Activated naive CD4-positive, alpha-beta T cell treated with anti-CD3 and anti-CD28 coated beads, Interleukin-2, amount 10 ng/mL, durations not matched to agents 7 days and 5 days (primary cell): ENCODE measurements around the gene BEX4.
"Not testable (repeated sequence)": the region's sequence is repeated elsewhere in the genome, so short reads cannot be mapped to it uniquely, and the experiment has no call there.

ENCODE experiments used
- CTCF ChIA-PET: fragments of 350-600 bp; sonication (Branson Sonifier 250); formaldehyde crosslinking; loops from one replicate; lab custom pipeline; 2021; ENCODE audit warnings: antibody characterized with exemption; lab: Charles Lee
- DNase-seq: peaks from one replicate; pipeline ENCODE4 v3.0.0-alpha.2; 2020
- H3K27ac Mint-ChIP-seq: one replicate; pipeline ENCODE4 v1.8.0; 2021; ENCODE audit warnings: mild to moderate bottlenecking, moderate library complexity, mixed read lengths
- H3K27me3 Mint-ChIP-seq: one replicate; pipeline ENCODE4 v1.8.0; 2021; ENCODE audit warnings: mild to moderate bottlenecking, mixed read lengths
- H3K36me3 Mint-ChIP-seq: one replicate; pipeline ENCODE4 v1.8.0; 2021; ENCODE audit warnings: mixed read lengths
- H3K4me1 Mint-ChIP-seq: one replicate; pipeline ENCODE4 v1.8.0; 2021; ENCODE audit warnings: mixed read lengths
- H3K4me3 Mint-ChIP-seq: one replicate; pipeline ENCODE4 v1.8.0; 2021; ENCODE audit warnings: mild to moderate bottlenecking, moderate library complexity, mixed read lengths
- H3K9me3 Mint-ChIP-seq: one replicate; pipeline ENCODE4 v1.8.0; 2021; ENCODE audit warnings: mixed read lengths

BEX4 gene

GRCh38 chrX:103212749-103213457 lies 2.0 kb upstream of the BEX4 start:
- Mint-ChIP-seq H3K27me3 (no peaks in the 10 kb centered on the region), H3K36me3 (peaks cover 8% of the 10 kb centered on the region), H3K4me3 (no peak overlapping the region), H3K4me1 (peaks cover 8% of the 10 kb centered on the region), H3K27ac (no peak overlapping the region), H3K9me3 (no peaks in the 10 kb centered on the region)
- DNase-seq, result no peak
- CTCF ChIA-PET, result no interaction called here

GRCh38 chrX:103215425-103215991 lies 600 bp downstream of the BEX4 start:
- CTCF ChIA-PET, result no interaction called here
- H3K36me3 Mint-ChIP-seq, result peaks cover 8% of the 10 kb centered on the region
- DNase-seq, result peak; percentile 59
- H3K4me1 Mint-ChIP-seq, result peaks cover 8% of the 10 kb centered on the region
- H3K27ac Mint-ChIP-seq, result peak overlapping the region; percentile 34
- peak overlapping the region; percentile 74 for H3K4me3 Mint-ChIP-seq
- H3K27me3 Mint-ChIP-seq, result peaks cover 12% of the 10 kb centered on the region
- no peaks in the 10 kb centered on the region for H3K9me3 Mint-ChIP-seq

DNA sequence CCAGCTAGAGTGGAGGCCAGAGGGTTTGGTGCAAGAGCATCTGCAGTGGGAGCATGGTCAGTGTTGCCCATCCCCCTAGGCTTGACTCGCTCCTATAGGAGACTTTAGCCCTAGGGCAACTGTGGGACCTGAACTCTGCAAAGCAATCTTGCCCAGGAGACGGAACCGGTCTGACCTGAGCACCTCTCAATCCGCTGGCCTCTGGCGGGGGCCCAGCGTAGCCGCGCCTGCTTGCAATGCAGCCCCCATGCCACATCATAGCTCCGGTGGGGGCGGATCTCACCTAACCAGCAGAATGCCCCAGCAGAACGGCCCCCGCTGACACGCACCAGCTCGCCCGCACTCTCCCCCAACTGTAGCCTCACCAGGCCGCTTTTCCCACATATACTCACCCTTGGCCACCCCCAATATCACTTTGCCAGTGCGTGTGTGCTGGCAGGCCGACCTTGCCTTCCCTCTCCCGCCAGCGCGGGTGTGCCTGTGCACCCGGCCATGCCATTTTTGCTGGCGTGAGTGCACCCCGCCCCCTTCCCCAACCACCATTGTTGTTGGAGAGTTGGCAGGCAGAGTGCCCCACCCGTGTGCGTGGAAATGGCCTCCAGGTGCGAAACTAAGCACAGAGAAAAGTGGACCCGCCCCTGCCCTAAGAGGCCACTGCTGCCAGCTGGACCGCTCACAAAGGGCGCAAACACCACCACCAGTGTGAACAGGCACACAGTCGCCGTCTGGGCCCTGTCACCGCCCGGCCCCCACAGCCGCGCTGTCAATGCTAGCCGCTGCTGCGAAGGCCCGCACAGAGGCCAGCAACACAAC lies 5.8 kb downstream of the BEX4 start:
- peaks cover 8% of the 10 kb centered on the region for H3K36me3 Mint-ChIP-seq
- no peaks in the 10 kb centered on the region for H3K9me3 Mint-ChIP-seq
- H3K27ac Mint-ChIP-seq, result no peak overlapping the region
- no peak overlapping the region for H3K4me3 Mint-ChIP-seq
- peaks cover 44% of the 10 kb centered on the region for H3K27me3 Mint-ChIP-seq
- CTCF ChIA-PET, result no interaction called here
- peaks cover 3% of the 10 kb centered on the region for H3K4me1 Mint-ChIP-seq
- no peak for DNase-seq

DNA sequence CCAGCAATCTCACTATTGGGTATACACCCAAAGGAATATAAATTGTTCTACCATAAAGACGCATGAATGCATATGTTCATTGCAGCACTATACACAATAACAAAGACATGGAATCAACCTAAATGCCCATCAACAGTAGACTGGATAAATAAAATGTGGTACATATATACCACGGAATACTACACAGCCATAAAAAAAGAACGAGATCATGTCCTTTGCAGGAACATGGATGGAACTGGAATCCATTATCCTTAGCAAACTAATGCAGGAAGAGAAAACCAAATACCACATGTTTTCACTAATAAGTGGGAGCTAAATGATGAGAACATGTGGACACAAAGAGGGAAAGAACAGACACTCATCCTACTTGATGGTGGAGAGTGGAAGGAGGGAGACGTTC lies 11.0 kb downstream of the BEX4 start:
- DNase-seq, H3K4me3 Mint-ChIP-seq, H3K36me3 Mint-ChIP-seq, CTCF ChIA-PET, H3K4me1 Mint-ChIP-seq, H3K27ac Mint-ChIP-seq, H3K9me3 Mint-ChIP-seq: not testable (repeated sequence)
- H3K27me3 Mint-ChIP-seq, result peaks cover 32% of the 10 kb centered on the region

DNA sequence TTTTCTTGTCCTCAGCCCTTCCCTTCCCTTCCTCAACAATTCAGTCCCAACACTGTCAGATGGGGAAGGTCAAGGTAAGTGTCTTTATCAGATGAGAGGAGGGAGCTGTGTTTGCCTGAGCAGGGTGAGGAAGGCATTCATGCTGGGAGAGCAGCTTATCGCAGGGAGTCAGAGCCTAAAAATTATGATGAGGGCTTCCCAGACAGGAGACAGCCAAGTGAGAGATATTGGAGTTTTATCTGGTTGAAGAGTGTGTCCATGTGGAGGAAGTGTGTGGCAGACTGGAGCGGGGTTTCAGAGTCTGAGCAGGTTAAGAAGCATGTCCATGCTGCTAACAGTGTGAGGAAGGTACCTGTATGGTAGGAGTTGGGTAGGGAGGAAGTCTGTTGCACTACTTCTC lies 18.4 kb downstream of the BEX4 start:
- DNase-seq, result no peak
- Mint-ChIP-seq H3K4me3 (no peak overlapping the region), H3K9me3 (no peaks in the 10 kb centered on the region), H3K36me3 (no peaks in the 10 kb centered on the region), H3K4me1 (no peaks in the 10 kb centered on the region), H3K27me3 (no peaks in the 10 kb centered on the region), H3K27ac (no peak overlapping the region)
- CTCF ChIA-PET, result no interaction called here

DNA sequence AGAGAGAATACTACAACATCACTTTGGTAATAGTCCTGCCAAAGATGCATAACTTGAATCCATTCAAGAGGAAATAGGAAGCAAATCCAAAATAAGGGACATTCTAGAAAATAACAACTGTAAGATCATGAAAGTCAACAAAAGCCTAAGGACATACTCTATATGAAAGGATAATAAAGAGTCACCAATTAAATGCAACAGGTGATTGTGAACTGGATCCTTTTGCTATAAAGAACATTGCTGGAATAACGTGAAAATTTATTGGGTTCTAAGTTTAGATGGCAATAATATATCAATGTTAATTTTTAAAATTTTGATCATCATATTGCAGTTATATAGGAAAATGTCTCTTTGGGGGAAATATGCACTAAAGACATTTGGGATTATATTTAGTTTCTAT lies 20.0 kb downstream of the BEX4 start:
- H3K27ac Mint-ChIP-seq, result no peak overlapping the region
- no peaks in the 10 kb centered on the region for H3K36me3 Mint-ChIP-seq
- H3K4me3 Mint-ChIP-seq, result no peak overlapping the region
- no peak for DNase-seq
- no peaks in the 10 kb centered on the region for H3K27me3 Mint-ChIP-seq
- no peaks in the 10 kb centered on the region for H3K9me3 Mint-ChIP-seq
- CTCF ChIA-PET, result no interaction called here
- H3K4me1 Mint-ChIP-seq, result no peaks in the 10 kb centered on the region

GRCh38 chrX:103235608-103236007 lies 20.7 kb downstream of the BEX4 start:
- H3K27me3 Mint-ChIP-seq, DNase-seq, H3K36me3 Mint-ChIP-seq, H3K4me1 Mint-ChIP-seq, H3K27ac Mint-ChIP-seq, H3K4me3 Mint-ChIP-seq, CTCF ChIA-PET, H3K9me3 Mint-ChIP-seq: not testable (repeated sequence)

GRCh38 chrX:103236296-103236695 lies 21.4 kb downstream of the BEX4 start:
- CTCF ChIA-PET, result no interaction called here
- Mint-ChIP-seq H3K9me3 (no peaks in the 10 kb centered on the region), H3K36me3 (no peaks in the 10 kb centered on the region), H3K4me1 (no peaks in the 10 kb centered on the region), H3K27ac (no peak overlapping the region), H3K27me3 (no peaks in the 10 kb centered on the region), H3K4me3 (no peak overlapping the region)
- no peak for DNase-seq

- Mint-ChIP-seq H3K9me3 (no peaks in the 10 kb centered on the region), H3K36me3 (no peaks in the 10 kb centered on the region), H3K4me3 (no peak overlapping the region), H3K4me1 (no peaks in the 10 kb centered on the region), H3K27me3 (peaks cover 5% of the 10 kb centered on the region), H3K27ac (no peak overlapping the region)
- DNase-seq, result no peak
- CTCF ChIA-PET, result no interaction called here
Measured at GRCh38 chrX:103240155-103240554, 25.2 kb downstream of the BEX4 start.

GRCh38 chrX:103248553-103248952 lies 33.6 kb downstream of the BEX4 start:
- CTCF ChIA-PET, result interaction anchor here (0.9 to 1.5 kb wide), 2 partner anchors 37 to 40 kb away, joined by 4 to 8 read pairs; no protein-coding TSS in a partner anchor
- H3K36me3 Mint-ChIP-seq, result peaks cover 7% of the 10 kb centered on the region
- no peak for DNase-seq
- H3K27me3 Mint-ChIP-seq, result no peaks in the 10 kb centered on the region
- H3K4me3 Mint-ChIP-seq, result no peak overlapping the region
- peaks cover 4% of the 10 kb centered on the region for H3K4me1 Mint-ChIP-seq
- no peak overlapping the region for H3K27ac Mint-ChIP-seq
- H3K9me3 Mint-ChIP-seq, result no peaks in the 10 kb centered on the region

- Mint-ChIP-seq H3K36me3 (peaks cover 11% of the 10 kb centered on the region), H3K9me3 (no peaks in the 10 kb centered on the region), H3K4me3 (no peak overlapping the region), H3K4me1 (peaks cover 12% of the 10 kb centered on the region), H3K27me3 (no peaks in the 10 kb centered on the region), H3K27ac (no peak overlapping the region)
- no peak for DNase-seq
- CTCF ChIA-PET, result interaction anchor here (0.9 to 1.5 kb wide), 2 partner anchors 39 to 41 kb away, joined by 4 to 8 read pairs; no protein-coding TSS in a partner anchor
Measured at GRCh38 chrX:103249805-103250204, 34.9 kb downstream of the BEX4 start.

DNA sequence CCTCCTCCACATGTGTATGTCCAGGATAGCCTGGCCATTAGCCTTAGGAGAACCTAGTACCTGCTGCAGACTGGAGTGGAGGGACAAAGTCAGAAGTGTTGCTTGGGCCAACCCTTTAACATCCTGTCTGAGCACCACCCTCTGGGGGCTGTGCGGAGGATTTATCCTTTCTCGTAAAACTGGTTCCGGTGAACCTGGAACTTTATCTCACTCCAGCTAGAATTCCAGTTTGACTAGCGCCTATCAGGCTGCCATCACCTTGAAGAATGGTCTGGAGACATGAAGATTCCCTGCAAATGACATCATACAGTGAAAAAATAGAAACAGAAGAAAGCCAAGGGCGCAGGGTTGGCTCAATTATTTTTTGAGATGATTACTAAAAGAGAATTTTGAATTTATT lies 36.1 kb downstream of the BEX4 start:
- no peak overlapping the region for H3K27ac Mint-ChIP-seq
- H3K9me3 Mint-ChIP-seq, result no peaks in the 10 kb centered on the region
- no peaks in the 10 kb centered on the region for H3K27me3 Mint-ChIP-seq
- DNase-seq, result no peak
- CTCF ChIA-PET, result interaction anchor here (1.5 kb wide), 1 partner anchor 40 kb away, joined by 3 read pairs; no protein-coding TSS in a partner anchor
- peaks cover 22% of the 10 kb centered on the region for H3K4me1 Mint-ChIP-seq
- H3K36me3 Mint-ChIP-seq, result peaks cover 13% of the 10 kb centered on the region
- no peak overlapping the region for H3K4me3 Mint-ChIP-seq

DNA sequence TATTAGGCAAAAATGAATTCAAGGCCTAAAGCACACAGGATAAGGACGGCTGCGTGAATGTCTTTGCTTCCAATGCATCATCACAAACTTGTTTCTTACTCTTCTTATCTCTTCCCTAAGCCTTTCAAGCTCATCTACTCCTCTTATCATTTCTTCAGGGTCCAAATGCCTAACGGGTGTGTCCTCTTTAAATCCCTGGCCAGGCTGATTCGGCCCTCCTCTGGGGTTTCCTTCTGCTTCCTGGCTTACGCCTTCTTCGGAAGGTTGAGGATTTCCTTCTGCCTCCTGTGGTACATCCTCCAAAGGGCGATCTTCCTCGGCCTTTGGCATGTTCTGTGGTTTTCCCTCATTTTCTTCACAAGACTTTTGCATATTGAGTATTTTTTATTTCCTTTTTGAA lies 38.7 kb downstream of the BEX4 start:
- Mint-ChIP-seq H3K27me3 (no peaks in the 10 kb centered on the region), H3K36me3 (peaks cover 13% of the 10 kb centered on the region), H3K4me3 (peak overlapping the region; percentile 98), H3K27ac (peak overlapping the region; percentile 97), H3K4me1 (peaks cover 22% of the 10 kb centered on the region), H3K9me3 (no peaks in the 10 kb centered on the region)
- DNase-seq, result no peak
- CTCF ChIA-PET, result interaction anchor here (1.4 kb wide), 1 partner anchor 42 kb away, joined by 6 read pairs; no protein-coding TSS in a partner anchor

DNA sequence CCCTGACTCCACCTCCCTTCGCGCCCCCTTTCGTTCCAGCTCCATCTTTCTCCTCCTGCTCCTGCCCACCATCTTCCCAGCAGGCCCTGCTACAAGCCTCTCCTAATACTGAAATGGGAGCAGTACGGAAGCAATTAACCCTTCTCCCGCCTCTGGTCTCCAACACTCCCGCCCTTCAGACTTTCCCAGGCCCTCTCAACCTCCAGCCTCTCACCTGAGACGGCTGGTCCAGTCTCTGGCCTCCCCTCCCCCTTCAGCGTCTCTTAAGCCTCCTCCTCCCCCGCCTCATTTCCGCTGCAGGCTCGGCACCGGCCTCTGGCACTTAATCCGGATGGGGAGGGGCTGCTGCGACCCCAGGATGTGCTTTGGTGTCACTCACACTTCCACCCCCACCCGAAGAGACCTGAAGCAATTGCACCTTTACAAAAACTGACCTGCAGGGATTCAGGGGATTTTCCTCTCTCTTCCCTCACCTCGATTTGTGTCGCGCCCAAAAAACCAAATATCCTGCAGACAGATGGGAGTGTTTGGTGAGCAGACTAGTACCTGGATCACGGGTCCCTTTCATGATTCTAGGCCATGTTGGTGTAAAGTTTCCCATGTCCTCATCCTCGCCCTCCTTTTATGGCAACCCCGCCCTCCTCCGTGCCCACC lies 39.4 kb downstream of the BEX4 start:
- peaks cover 22% of the 10 kb centered on the region for H3K4me1 Mint-ChIP-seq
- peaks cover 2% of the 10 kb centered on the region for H3K27me3 Mint-ChIP-seq
- H3K4me3 Mint-ChIP-seq, result peak overlapping the region; percentile 98
- CTCF ChIA-PET, result interaction anchor here (1.4 kb wide), 1 partner anchor 43 kb away, joined by 6 read pairs; no protein-coding TSS in a partner anchor
- H3K36me3 Mint-ChIP-seq, result peaks cover 13% of the 10 kb centered on the region
- peak overlapping the region; percentile 97 for H3K27ac Mint-ChIP-seq
- DNase-seq, result peak; percentile 64
- H3K9me3 Mint-ChIP-seq, result no peaks in the 10 kb centered on the region
